MM.1S (cell line): Measurements from ENCODE around the gene RERE.

Source experiments
- CTCF ChIP-seq: fragments of 300-600 bp; sonication (generic); IDR thresholded peaks from 2 replicates; pipeline ENCODE4 v1.5.1; 2016; ENCODE audit warnings: antibody characterized with exemption, low read length, mixed read lengths
- EZH2 ChIP-seq: fragments of 300-600 bp; sonication (generic); optimal IDR thresholded peaks from 2 replicates; pipeline ENCODE3; 2017; ENCODE audit warnings: low read depth, mild to moderate bottlenecking, antibody characterized with exemption, low read length, mixed read lengths
- EZH2phosphoT487 ChIP-seq: fragments of 300-600 bp; sonication (generic); IDR thresholded peaks from 2 replicates; pipeline ENCODE4 v1.6.1; 2018; ENCODE audit warnings: antibody characterized with exemption, low read length

- TF ChIP-seq CTCF (no peak), EZH2 (no peak), EZH2phosphoT487 (no peak)
Measured at GRCh38 chr1:8472668-8473067, 344.8 kb downstream of the RERE start.
